NT2/D1 (cell line): Measurements from ENCODE around the gene PNLDC1.

ENCODE experiments used
- SUZ12 ChIP-seq: IDR thresholded peaks from 2 replicates; pipeline ENCODE4 v1.6.1; 2011; ENCODE audit not compliant: insufficient read length, insufficient read depth; ENCODE audit errors: extremely low read depth
- YY1 ChIP-seq: IDR thresholded peaks from 2 replicates; pipeline ENCODE4 v1.6.1; 2011; ENCODE audit not compliant: insufficient read length, insufficient read depth
- ZNF274 ChIP-seq: IDR thresholded peaks from 2 replicates; pipeline ENCODE4 v1.6.1; 2011; ENCODE audit warnings: mild to moderate bottlenecking, low read depth, low read length

GRCh38 chr6:159865226-159865920, 65.3 kb downstream of the PNLDC1 start:
- TF ChIP-seq YY1 (no peak), SUZ12 (no peak), ZNF274 (no peak)
